Measurements from ENCODE around the gene PHLPP1. TPM values are rescaled to one million over a fixed set of nuclear protein-coding genes. Genes with fewer than 3 reads are reported as not detected.

PHLPP1 gene
- total RNA-seq, 1 donor from 2014 or later, result 5.1 TPM

DNA sequence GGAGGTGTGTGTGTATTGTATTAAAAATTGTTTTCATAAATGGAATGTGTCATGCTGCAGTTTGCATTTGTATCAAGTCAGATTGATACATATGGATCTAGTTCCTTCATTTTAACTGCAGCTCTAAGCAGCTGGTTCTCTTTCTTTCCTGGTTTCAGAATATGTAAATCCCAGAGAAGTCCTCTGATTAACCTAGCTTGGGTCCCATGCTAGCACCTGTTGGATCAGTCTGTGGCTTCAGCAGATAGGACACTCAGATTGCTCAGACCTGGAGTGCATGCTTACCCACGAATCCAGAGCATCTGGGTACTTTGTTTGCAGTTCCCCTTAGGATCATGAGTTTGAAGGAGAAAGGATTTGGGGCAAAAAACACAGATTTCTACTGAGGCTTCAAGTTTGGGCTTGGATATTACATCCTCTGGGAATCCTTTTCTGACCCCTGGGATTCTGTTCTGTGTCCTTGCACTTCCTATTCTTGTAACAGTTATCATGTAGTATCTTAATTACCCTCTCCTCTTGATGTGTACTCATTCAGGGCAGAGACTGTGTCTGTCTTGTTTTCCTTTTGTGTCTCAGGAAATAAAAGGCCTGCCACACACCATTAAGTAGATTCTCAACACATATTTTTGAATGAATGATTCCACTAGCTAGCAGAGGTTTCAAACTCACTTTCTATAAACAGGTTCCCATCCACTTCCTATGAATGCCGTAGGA lies 142.1 kb downstream of the PHLPP1 start:
- intact Hi-C loops (cut with DNase I), result no loop called here
- DNase-seq (ENCODE audit: missing footprints) (no peak), ATAC-seq (no peak)

GRCh38 chr18:62860062-62860461 lies 144.7 kb downstream of the PHLPP1 start:
- ATAC-seq (no peak), DNase-seq (ENCODE audit: missing footprints) (no peak)
- intact Hi-C loops (cut with DNase I), result no loop called here

GRCh38 chr18:62862466-62862865 lies 147.1 kb downstream of the PHLPP1 start:
- no peak for ATAC-seq
- intact Hi-C loops (cut with DNase I), result no loop called here
- DNase-seq (ENCODE audit: missing footprints), result no peak

- intact Hi-C loops (cut with DNase I), result no loop called here
- DNase-seq (ENCODE audit: missing footprints) (no peak), ATAC-seq (no peak)
Observed at GRCh38 chr18:62863579-62864001, 148.2 kb downstream of the PHLPP1 start.

DNA sequence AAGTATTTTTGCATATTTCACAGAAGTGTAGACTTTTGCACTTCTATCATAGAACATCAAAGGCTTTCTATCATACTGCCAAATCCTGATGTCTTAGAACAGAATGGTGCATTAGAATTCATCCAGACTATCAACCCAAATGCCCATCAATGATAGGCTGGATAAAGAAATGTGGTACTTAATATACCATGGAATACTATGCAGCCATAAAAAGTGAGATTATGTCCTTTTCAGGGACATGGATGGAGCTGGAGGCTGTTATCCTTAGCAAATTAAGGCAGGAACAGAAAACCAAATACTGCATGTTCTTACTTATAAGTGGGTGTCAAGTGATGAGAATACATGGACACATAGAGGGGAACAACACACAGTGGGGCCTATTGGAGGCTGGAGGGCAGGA lies 150.2 kb downstream of the PHLPP1 start:
- no peak for ATAC-seq
- DNase-seq (ENCODE audit: missing footprints), result no peak
- intact Hi-C loops (cut with DNase I), result no loop called here

DNA sequence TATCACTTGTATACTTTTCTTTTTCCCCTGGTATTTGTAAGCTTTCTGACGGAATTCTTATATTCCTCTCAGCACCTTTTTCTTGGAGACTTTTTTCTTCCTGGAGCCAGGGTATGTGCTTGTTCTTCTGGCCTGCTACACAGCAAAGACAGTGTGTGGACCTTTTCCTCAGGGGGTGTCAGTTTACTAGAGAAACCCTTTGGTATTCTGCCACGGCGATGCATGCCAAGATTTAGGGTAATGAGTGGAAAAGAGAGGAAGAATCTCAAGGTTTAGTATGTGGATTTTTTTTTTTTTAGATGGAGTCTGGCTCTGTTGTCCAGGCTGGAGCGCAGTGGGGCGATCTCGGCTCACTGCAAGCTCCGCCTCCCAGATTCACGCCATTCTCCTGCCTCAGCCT lies 152.2 kb downstream of the PHLPP1 start:
- ATAC-seq, result no peak
- intact Hi-C loops (cut with DNase I), result no loop called here
- no peak for DNase-seq (ENCODE audit: missing footprints)

DNA sequence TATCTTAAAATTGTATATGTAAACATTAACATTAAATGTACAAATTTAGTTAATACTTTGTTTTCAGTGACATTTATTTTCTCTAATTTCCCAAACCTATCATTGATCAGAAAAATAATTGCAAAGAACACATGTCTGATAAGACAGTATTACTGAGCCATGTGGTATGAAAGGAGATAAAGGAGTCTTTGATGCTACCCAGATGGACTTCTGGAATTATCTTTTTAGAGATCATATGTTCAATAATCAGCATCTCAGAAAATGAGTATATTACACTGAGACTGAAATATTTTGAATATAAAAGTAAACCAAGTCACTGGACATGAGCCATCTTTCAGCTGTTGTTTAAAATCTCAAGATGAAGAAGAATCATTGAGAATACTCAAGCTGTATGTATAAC lies 153.3 kb downstream of the PHLPP1 start:
- DNase-seq (ENCODE audit: missing footprints), result no peak
- intact Hi-C loops (cut with DNase I), result no loop called here
- no peak for ATAC-seq

DNA sequence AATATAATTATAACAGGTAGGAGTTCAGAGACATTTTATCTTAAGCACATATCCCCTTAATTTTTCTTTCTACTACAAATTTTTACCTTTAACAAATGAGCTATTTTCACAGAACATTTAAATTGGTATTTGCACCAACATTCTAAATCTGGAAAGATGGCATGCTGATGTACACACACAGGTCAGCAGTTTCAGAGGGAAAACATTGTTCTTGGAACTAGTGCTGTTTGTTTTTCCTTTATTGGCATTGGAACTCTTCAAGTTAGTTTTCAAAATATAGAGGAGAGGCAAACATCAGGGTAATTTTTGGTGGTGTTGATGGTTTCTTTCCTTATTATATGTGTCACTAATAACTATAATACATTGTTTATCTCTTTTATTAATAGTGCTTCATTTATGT lies 155.3 kb downstream of the PHLPP1 start:
- intact Hi-C loops (cut with DNase I), result no loop called here
- ATAC-seq (no peak), DNase-seq (ENCODE audit: missing footprints) (no peak)

DNA sequence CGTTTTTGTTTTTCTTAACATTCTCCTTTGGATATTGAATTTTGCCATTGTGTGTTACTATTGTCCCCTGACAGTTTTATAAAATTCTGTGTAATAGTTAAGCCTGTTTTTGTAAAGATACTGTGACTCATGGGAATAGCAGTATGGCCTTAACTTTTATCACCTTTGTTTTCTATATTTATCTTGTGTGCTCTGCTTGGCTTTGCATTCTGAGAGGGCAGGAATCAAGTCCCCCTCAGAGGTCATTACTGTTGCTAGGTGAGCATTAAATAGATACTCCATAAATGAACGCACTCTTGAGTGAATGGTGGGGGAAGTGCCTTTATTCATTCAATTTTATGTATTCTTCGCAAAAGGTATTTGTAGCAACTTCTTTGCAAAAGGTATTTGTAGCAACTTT lies 160.0 kb downstream of the PHLPP1 start:
- no peak for DNase-seq (ENCODE audit: missing footprints)
- ATAC-seq, result peak; percentile 75
- intact Hi-C loops (cut with DNase I), result loop anchor here (5.0 kb wide), 1 partner anchor 158 kb away; the partner anchor contains the start of gene PHLPP1

DNA sequence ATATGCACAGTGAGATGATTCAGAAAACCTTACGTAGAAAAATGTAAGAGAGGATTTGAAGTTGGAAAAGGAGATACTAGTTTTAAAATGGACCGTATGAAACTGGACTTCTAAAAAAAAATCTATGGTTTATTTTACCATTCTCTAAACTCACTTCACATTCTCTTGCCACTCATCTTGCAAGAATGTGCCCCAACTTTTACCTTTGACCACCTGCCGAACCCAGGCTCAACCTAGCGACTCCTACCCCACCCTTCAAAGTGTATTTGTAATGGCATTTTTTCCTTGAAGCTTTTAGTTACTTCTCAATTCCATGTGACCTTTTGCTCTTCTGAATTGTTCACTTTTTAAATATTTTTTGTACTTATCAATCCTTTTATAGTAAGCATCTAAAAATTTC lies 160.8 kb downstream of the PHLPP1 start:
- DNase-seq (ENCODE audit: missing footprints) (no peak), ATAC-seq (no peak)
- intact Hi-C loops (cut with DNase I), result loop anchor here (5.0 kb wide), 1 partner anchor 159 kb away; the partner anchor contains the start of gene PHLPP1

GRCh38 chr18:62876828-62877227 lies 161.5 kb downstream of the PHLPP1 start:
- no peak for ATAC-seq
- intact Hi-C loops (cut with DNase I), result loop anchor here (5.0 kb wide), 1 partner anchor 160 kb away; the partner anchor contains the start of gene PHLPP1
- no peak for DNase-seq (ENCODE audit: missing footprints)

DNA sequence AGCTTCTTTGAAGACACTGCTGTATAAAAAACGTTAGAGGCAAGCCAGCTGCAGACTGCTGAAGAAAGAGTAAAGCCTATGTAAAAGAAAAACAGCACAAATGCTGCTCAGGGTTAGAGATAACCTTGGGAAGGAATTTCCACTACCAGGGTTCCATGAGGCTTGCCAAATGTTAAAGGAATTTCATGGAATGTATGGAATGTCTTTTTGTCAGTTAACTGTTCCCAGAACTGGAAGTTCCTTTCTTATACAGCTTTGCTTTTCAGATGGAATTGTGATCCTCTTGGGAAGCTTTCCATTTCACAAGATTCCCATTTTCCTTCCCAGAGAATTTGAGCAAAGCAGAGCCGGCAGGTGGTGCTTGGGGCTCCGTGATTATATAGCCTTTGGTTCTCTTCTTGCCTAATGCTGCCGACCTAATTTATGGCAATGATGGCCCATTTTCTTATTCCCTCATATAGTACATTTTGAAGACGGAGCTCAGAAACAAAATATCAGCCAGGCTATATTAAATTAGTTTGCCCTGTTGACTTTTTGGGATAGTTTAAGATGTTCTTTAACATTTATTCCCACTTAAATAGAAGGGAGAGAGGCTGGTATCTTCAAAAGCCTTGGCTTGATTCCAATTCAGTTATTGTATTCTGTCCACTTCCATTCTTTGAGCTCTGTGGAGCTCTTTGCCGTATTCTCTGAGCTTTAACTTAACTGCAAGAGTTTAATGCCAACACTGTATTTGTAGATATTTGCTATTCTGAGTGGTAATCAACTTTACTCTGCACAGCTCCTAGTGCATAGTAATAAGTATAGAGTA lies 162.3 kb downstream of the PHLPP1 start:
- DNase-seq (ENCODE audit: missing footprints) (no peak), ATAC-seq (no peak)
- intact Hi-C loops (cut with DNase I), result loop anchor here (5.0 kb wide), 1 partner anchor 160 kb away; the partner anchor contains the start of gene PHLPP1

- ATAC-seq (peak; percentile 63), DNase-seq (ENCODE audit: missing footprints) (no peak)
- intact Hi-C loops (cut with DNase I), result loop anchor here (5.0 kb wide), 1 partner anchor 161 kb away; the partner anchor contains the start of gene PHLPP1
Observed at GRCh38 chr18:62878305-62878704, 163.0 kb downstream of the PHLPP1 start.

GRCh38 chr18:62880034-62880433 lies 164.7 kb downstream of the PHLPP1 start:
- ATAC-seq (no peak), DNase-seq (ENCODE audit: missing footprints) (no peak)
- intact Hi-C loops (cut with DNase I), result no loop called here

GRCh38 chr18:62880673-62881364 lies 165.5 kb downstream of the PHLPP1 start:
- intact Hi-C loops (cut with DNase I), result no loop called here
- no peak for ATAC-seq
- DNase-seq (ENCODE audit: missing footprints), result no peak

DNA sequence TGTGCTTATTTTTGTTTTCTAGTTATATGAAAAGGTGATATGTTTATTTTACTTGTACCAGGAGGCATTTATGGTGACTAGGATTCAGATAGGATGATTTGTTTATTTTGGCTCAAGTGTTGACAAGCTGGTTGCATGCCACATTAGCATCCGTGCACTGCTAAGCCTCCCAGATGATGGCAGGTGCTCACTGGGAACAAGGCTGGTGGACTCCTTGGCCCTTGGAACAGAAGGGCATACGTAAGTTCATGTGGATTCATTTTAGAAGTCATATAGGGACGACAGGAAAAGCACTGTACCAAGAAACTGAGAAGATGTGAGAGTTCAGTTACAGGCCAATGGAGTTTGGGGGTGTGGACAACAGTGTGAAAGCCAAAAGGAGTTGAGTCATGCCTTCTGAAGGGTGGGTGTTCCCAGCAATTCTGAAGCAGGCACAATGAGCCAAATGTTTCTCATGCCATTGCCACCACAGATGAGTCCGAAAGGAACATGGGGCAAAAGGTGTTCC lies 166.2 kb downstream of the PHLPP1 start:
- intact Hi-C loops (cut with DNase I), result no loop called here
- ATAC-seq (peak; percentile 69), DNase-seq (ENCODE audit: missing footprints) (no peak)

GRCh38 chr18:62883937-62884735 lies 168.8 kb downstream of the PHLPP1 start:
- DNase-seq (ENCODE audit: missing footprints) (no peak), ATAC-seq (no peak)
- intact Hi-C loops (cut with DNase I), result no loop called here

GRCh38 chr18:62885804-62886203 lies 170.5 kb downstream of the PHLPP1 start:
- ATAC-seq, result no peak
- no peak for DNase-seq (ENCODE audit: missing footprints)
- intact Hi-C loops (cut with DNase I), result no loop called here

Measured in Right ventricle myocardium inferior (tissue), 1 donor.